Effector memory CD8-positive, alpha-beta T cell (primary cell): ENCODE data around the gene CASTOR1.
A peak's percentile ranks its signal among the peaks of the same experiment; 100 is the strongest.

Experiments used
- ATAC-seq: fragments of 150-1000 bp; cut with Tn5 transposase; replicated peaks from 2 replicates; pipeline ENCODE4 v1.10.0; 2021; ENCODE audit warnings: mild to moderate bottlenecking, moderate library complexity
- DNase-seq, 3 experiments: peaks; one replicate each; pipeline ENCODE4 v3.0.0; 2021
- H3K27ac Mint-ChIP-seq, 2 donors: one replicate each; pipeline ENCODE4 v1.8.0; 2022; ENCODE audit warnings: mild to moderate bottlenecking in 2 of 2, mixed read lengths in 2 of 2, moderate library complexity in 2 of 2
- H3K27me3 Mint-ChIP-seq, 2 donors: one replicate each; pipeline ENCODE4 v1.8.0; 2022; ENCODE audit warnings: mixed read lengths in 2 of 2
- H3K36me3 Mint-ChIP-seq: one replicate; pipeline ENCODE4 v1.8.0; 2022; ENCODE audit warnings: mild to moderate bottlenecking, moderate library complexity, mixed read lengths; ENCODE audit not compliant: insufficient read depth
- H3K4me1 Mint-ChIP-seq, 2 donors: one replicate each; pipeline ENCODE4 v1.8.0; 2022; ENCODE audit warnings: low read depth in 2 of 2, mixed read lengths in 2 of 2
- H3K4me3 Mint-ChIP-seq, 2 donors: one replicate each; pipeline ENCODE4 v1.8.0; 2022; ENCODE audit warnings: mild to moderate bottlenecking in 2 of 2, mixed read lengths in 2 of 2, moderate library complexity in 2 of 2
- H3K9me3 Mint-ChIP-seq, 2 donors: one replicate each; pipeline ENCODE4 v1.8.0; 2022; ENCODE audit warnings: mixed read lengths in 2 of 2

CASTOR1 gene

DNA sequence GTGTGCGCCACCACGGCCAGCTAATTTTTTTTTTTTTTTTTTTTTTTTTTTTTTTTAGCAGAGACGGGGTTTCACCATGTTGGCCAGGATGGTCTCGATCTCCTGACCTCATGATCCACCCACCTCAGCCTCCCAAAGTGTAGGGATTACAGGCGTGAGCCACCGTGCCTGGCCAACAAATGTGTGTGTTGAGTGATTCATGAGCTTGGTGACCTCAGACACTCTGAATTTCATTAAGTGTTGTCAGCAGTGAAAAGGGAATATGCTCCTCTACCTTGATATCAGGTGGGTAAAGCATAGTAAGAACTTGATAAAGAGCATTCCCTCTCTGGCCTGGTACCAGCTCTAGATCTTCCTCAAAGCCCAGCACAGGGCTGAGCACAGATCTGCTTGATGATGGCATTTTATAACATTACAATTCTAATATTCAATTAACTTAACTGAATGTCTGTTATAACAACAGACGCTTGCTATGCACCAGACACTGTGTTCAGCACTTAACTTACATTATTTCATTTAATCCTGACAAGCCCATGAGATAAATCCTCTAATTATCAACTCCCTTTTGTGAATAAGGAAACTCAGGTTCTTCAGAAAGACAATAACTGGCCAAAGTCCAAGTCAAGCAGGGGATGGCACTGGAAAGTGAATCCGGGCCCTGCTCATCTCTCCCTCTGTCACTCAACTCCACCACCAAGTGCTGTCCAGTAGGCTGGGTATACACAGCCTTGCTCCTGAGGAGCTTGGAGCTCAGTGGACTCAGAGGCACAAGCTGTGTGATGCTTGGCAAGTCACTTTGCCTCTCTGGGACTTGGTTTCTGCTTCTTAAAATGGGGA is 24.4 kb upstream of the CASTOR1 start:
- no peaks in the 10 kb centered on the region for H3K27me3 Mint-ChIP-seq
- peaks cover 13% of the 10 kb centered on the region for H3K36me3 Mint-ChIP-seq
- DNase-seq (no peak), ATAC-seq (no peak)
- H3K9me3 Mint-ChIP-seq = no peaks in the 10 kb centered on the region
- peak overlapping the region; percentile 50 to 64 for H3K4me3 Mint-ChIP-seq
- H3K4me1 Mint-ChIP-seq = peaks cover 87 to 89% of the 10 kb centered on the region in 2 donors
- H3K27ac Mint-ChIP-seq = peak overlapping the region; percentile 87 to 95

DNA sequence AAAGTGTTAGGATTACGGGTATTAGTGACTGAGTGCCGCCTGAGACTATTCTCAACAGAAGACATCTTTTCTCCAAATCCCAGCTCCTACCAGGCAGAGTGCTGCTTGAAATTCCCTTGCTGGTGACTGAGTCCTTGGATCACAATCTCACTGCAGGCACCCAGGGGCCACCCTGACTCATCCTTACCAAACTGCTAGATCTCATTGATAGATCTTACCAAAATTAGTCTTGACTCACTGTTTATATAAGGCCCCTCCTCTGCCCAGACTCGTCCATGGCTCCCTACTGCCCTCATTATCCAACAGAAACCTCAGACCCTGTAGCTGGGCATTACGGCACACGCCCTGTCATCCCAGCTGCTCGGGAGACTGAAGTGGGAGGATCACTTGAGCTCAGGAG is 22.7 kb upstream of the CASTOR1 start:
- Mint-ChIP-seq H3K4me1 (peaks cover 86 to 89% of the 10 kb centered on the region in 2 donors), H3K9me3 (no peaks in the 10 kb centered on the region), H3K36me3 (peaks cover 16% of the 10 kb centered on the region), H3K27me3 (no peaks in the 10 kb centered on the region), H3K27ac (peak overlapping the region; percentile 94 to 95), H3K4me3 (peak overlapping the region; percentile 34 to 68)
- DNase-seq = no peak
- no peak for ATAC-seq

GRCh38 chr22:30310881-30311771 is 21.8 kb upstream of the CASTOR1 start:
- ATAC-seq = no peak
- peak overlapping the region; percentile 94 to 95 for H3K27ac Mint-ChIP-seq
- H3K9me3 Mint-ChIP-seq = no peaks in the 10 kb centered on the region
- DNase-seq = no peak
- peaks cover 90 to 92% of the 10 kb centered on the region in 2 donors for H3K4me1 Mint-ChIP-seq
- peaks cover 16% of the 10 kb centered on the region for H3K36me3 Mint-ChIP-seq
- H3K4me3 Mint-ChIP-seq = peak overlapping the region; percentile 74 to 81
- no peaks in the 10 kb centered on the region for H3K27me3 Mint-ChIP-seq

DNA sequence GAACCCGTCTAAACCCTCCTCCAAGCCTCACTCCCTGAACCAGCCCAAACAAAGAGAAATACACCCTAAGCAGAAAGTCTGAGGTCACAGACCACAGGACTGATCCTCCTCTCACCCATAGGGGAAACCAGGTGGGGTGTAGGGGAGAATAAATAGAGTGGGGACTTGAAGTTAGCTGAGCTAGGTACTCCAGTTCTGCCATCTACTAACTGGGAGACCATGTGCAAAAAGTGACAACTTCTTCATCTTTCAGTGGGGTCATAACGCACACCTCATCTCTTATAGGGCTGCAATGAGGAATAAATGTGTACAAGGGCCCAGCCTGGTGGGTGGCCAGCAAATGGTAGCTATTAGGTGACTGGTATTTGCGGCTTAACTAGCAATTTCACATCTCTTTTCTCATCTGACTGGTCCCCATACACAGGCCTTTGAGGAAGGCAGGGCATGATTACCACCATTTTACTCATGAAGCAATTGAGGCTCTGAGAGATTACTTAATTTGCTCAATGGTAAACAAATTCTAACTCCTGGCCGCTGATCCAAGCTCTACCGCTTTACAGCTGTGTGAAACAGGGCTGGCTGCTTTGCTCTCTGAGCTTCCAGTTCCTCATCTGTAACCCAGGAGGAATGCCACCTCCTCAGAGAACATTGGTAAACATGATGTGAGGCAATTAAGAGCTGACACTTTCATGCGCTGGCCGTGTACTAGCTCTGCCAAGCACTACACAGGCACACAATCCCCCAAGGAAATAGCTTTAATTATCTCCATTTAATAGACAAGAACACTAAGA is 20.8 kb upstream of the CASTOR1 start:
- Mint-ChIP-seq H3K27me3 (no peaks in the 10 kb centered on the region), H3K36me3 (peaks cover 14% of the 10 kb centered on the region), H3K9me3 (no peaks in the 10 kb centered on the region), H3K27ac (peak overlapping the region; percentile 94 to 95), H3K4me1 (peaks cover 90 to 92% of the 10 kb centered on the region in 2 donors), H3K4me3 (peak overlapping the region; percentile 74 to 81)
- DNase-seq = no peak
- ATAC-seq = peak; percentile 55

DNA sequence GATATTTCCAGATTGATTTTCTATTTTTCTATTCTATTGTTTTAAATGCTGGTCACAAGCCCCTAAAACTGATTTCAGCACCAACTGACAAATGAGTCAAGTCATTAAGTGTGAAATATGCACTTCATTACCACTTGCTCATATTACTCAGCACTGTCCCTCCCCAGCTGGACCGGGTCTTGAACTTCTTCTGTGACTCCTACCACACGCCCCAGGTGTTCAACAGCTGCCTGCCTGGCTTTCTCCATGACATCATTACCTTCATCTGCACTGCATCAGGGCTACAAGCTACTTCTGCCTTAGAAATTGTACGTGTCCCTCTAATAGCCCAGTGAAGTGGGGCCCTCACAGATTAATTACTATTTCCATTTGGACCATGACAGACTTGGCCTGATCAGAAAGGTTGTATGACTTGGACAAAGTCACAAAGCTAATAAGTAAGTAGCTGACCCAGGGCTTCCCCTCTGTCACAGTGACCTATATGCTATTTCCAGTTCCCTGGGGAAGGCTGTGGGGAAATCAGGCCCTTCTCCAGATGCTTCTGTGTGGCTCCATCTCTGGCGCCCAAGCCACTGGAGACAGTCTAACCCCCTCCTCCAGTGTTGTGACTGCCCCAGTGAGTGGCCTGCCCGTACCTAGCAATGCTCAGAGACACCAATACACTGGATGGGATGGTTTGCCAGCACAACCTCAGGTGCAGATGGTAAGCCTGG is 19.4 kb upstream of the CASTOR1 start:
- H3K27ac Mint-ChIP-seq = peak overlapping the region; percentile 94 to 95
- ATAC-seq (no peak), DNase-seq (no peak)
- H3K4me1 Mint-ChIP-seq = peaks cover 90 to 92% of the 10 kb centered on the region in 2 donors
- no peaks in the 10 kb centered on the region for H3K9me3 Mint-ChIP-seq
- H3K4me3 Mint-ChIP-seq = peak overlapping the region; percentile 73 to 81
- H3K36me3 Mint-ChIP-seq = peaks cover 9% of the 10 kb centered on the region
- H3K27me3 Mint-ChIP-seq = no peaks in the 10 kb centered on the region

DNA sequence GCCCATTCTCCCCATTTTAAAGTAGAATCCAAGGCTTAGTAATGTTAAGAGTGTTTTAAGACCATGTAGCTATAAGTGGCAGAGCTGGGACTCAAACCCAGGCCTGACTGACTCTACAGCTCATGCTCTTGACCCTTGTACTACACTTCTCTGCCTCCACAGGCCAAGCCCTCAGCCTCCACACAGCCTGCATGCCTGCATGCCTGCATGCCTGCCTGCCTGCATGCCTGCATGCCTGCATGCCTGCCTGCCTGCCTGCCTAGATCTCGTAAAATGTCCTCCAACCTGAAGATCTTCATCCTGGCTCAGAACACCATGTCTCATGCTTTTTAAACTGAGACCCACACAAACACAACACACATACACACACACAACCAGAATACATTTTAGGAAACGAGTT is 18.8 kb upstream of the CASTOR1 start:
- Mint-ChIP-seq H3K4me1 (peaks cover 95% of the 10 kb centered on the region in 2 donors), H3K9me3 (no peaks in the 10 kb centered on the region), H3K4me3 (peak overlapping the region; percentile 73 to 81), H3K27me3 (no peaks in the 10 kb centered on the region), H3K27ac (peak overlapping the region; percentile 94 to 95), H3K36me3 (peaks cover 9% of the 10 kb centered on the region)
- ATAC-seq (no peak), DNase-seq (no peak)

GRCh38 chr22:30307041-30307574 is 17.8 kb upstream of the CASTOR1 start:
- Mint-ChIP-seq H3K27me3 (no peaks in the 10 kb centered on the region), H3K4me1 (peaks cover 95% of the 10 kb centered on the region in 2 donors), H3K36me3 (peaks cover 10% of the 10 kb centered on the region), H3K4me3 (peak overlapping the region; percentile 79 to 81), H3K9me3 (no peaks in the 10 kb centered on the region), H3K27ac (peak overlapping the region; percentile 94 to 95)
- peak; percentile 36 for ATAC-seq
- no peak for DNase-seq

- Mint-ChIP-seq H3K36me3 (peaks cover 9% of the 10 kb centered on the region), H3K4me1 (peaks cover 95% of the 10 kb centered on the region in 2 donors)
- ATAC-seq = peak; percentile 21
These were observed 17.3 kb upstream of the CASTOR1 start for GRCh38 chr22:30306627-30307011.

GRCh38 chr22:30305906-30306626 is 16.8 kb upstream of the CASTOR1 start:
- H3K36me3 Mint-ChIP-seq = peaks cover 14% of the 10 kb centered on the region
- H3K27ac Mint-ChIP-seq = peak overlapping the region; percentile 94 to 95
- no peaks in the 10 kb centered on the region for H3K27me3 Mint-ChIP-seq
- H3K4me1 Mint-ChIP-seq = peaks cover 96 to 97% of the 10 kb centered on the region in 2 donors
- H3K4me3 Mint-ChIP-seq = peak overlapping the region; percentile 79 to 81
- ATAC-seq = peak; percentile 63
- H3K9me3 Mint-ChIP-seq = no peaks in the 10 kb centered on the region
- no peak for DNase-seq

More at GRCh38 chr22:30306627-30307011, 17.3 kb upstream of the CASTOR1 start:
- Mint-ChIP-seq H3K4me3 (peak overlapping the region; percentile 79 to 81), H3K27ac (peak overlapping the region; percentile 94 to 95), H3K9me3 (no peaks in the 10 kb centered on the region), H3K27me3 (no peaks in the 10 kb centered on the region)
- DNase-seq = no peak

GRCh38 chr22:30305519-30305905 is 16.2 kb upstream of the CASTOR1 start:
- ATAC-seq (peak; percentile 62), DNase-seq (no peak)
- H3K4me1 Mint-ChIP-seq = peaks cover 92 to 93% of the 10 kb centered on the region in 2 donors
- H3K27me3 Mint-ChIP-seq = no peaks in the 10 kb centered on the region
- H3K4me3 Mint-ChIP-seq = peak overlapping the region; percentile 79 to 81
- H3K9me3 Mint-ChIP-seq = no peaks in the 10 kb centered on the region
- peak overlapping the region; percentile 94 to 95 for H3K27ac Mint-ChIP-seq
- H3K36me3 Mint-ChIP-seq = peaks cover 18% of the 10 kb centered on the region

DNA sequence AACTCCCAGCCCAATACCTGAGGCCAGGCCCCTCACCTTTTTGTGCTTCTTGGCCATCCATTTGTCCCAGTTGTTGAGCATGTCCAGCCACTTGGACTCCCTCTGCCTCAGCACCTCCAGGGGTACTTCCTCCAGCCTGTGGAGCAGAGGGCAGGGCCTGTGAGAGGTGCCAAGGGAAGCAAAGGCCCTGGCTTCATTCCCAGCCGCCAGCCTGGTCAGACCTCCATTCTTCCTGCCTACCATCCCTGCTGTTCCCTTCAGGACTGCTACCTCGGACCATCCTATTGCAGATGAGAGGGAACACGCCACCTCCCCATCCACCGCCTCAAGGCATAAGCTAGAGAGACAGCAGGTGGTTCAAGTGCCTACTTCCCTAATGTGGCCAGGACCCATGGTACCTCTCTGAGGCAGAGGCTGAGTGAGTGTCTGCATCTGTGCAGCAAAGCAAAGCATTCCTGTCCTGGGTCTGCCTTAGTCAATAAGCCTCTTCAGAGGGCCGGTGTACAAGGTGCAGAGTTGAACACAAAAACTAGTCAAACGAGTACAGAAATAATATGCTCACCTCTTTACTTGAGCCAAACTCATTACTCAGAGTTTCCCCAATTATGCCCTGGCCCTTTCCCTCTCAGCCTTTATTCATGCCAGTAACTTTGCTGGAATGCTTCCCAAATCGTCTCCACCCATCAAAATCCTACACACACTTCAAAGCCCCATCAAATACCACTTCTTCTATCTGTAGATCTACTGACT is 15.4 kb upstream of the CASTOR1 start:
- no peak for ATAC-seq
- Mint-ChIP-seq H3K9me3 (no peaks in the 10 kb centered on the region), H3K36me3 (peaks cover 27% of the 10 kb centered on the region), H3K27ac (peak overlapping the region; percentile 94 to 95), H3K4me1 (peaks cover 84 to 85% of the 10 kb centered on the region in 2 donors), H3K27me3 (no peaks in the 10 kb centered on the region), H3K4me3 (peak overlapping the region; percentile 79 to 81)
- DNase-seq = no peak
